HL-60/S4 (cell line): ENCODE data around the gene EIF4EBP2.

Source experiments
- in situ Hi-C: fragments of 300-500 bp; cut with MboI; formaldehyde crosslinking; loops from 2 replicates; pipeline ENCODE4 v1.14.3; 2022; ENCODE audit warnings: low sequenced_read_pairs

The EIF4EBP2 gene

DNA sequence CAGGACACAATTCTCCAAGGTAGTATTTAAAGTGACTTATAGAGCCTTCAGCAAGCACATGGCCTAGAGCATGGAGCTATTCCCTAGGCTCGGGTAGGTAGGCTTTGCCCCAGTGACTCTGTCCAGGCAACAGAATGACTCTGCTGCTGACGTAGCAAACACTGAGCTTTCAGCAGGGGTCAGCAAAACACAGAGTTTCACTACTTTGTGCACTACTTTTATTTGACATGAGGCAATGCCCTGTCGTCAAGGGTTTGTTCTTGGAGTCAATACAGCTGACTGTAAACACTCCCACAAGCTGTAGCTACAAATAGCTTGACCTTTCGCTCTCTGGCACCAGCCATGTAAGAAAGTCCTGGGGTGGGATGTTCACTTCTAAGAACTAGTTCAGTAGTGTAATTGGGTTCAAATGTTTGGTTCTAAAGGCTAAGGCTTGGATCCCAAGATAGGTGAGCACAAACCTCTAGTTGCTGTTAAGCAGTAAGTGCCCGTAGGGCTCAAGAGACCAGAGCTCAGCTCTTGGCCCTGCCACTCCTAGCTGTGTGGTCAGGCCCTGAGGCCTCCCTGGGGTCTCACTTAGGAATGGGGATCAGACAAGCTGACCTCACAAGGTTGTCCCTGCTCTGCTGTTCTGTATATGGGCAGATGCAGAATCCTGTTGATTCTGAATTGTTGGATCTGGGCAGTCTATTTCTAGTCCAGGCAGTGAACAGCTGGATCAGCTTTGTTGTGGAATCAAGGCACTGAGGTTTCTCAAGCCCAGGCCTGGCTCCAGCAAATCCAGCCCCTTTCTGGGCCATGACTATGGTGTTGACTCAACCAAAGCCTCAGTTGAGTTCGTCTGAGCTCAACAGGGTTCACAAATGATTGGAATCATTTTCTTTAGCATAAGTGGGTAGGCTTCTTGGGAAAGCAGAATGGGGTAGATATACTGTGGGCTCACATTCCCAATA, 26.8 kb downstream of the EIF4EBP2 start:
- in situ Hi-C loops: no loop called here

DNA sequence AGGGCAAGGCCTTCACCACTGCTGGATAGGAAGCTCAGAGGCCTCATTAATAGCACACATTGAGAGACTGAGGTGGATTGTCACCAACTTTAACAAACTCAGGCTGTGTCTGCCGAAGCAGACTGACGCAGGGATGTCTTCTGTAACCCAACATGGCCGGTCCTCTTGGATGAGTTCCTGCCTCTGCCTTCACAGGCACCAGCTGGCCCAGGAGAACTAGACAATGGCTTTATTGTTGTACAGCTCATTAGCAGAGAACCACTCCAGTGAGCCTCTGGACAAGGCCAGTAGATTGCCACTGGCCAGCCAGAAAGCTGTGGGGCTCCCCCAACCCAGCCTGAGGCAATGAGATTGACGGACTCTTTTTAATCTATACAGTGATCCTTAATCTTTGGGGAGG, 28.2 kb downstream of the EIF4EBP2 start:
- in situ Hi-C loops: no loop called here

GRCh38 chr10:70432561-70433263, 28.8 kb downstream of the EIF4EBP2 start:
- in situ Hi-C loops: no loop called here

- in situ Hi-C loops: no loop called here
These were observed 29.8 kb downstream of the EIF4EBP2 start for GRCh38 chr10:70433581-70434280.

- in situ Hi-C loops: no loop called here
These were observed 31.5 kb downstream of the EIF4EBP2 start for GRCh38 chr10:70435241-70436085.

DNA sequence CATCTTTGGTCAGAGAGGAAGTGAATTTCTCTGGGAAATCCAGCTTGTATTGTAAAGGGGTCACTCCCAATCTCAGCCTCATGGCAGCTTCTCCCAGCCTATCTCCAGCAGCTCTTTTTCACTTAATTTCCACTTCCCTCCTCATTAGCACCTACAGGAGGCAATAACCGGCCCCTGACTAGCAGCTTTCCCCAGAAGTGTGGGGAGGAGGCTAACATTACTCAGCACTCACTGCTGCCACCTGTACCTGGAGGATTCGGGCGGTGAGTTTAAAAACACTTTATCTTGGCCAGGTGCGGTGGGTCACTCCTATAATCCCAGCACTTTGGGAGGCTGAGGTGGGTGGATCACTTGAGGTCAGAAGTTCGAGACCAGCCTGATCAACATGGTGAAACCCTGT, 33.8 kb downstream of the EIF4EBP2 start:
- in situ Hi-C loops: no loop called here

DNA sequence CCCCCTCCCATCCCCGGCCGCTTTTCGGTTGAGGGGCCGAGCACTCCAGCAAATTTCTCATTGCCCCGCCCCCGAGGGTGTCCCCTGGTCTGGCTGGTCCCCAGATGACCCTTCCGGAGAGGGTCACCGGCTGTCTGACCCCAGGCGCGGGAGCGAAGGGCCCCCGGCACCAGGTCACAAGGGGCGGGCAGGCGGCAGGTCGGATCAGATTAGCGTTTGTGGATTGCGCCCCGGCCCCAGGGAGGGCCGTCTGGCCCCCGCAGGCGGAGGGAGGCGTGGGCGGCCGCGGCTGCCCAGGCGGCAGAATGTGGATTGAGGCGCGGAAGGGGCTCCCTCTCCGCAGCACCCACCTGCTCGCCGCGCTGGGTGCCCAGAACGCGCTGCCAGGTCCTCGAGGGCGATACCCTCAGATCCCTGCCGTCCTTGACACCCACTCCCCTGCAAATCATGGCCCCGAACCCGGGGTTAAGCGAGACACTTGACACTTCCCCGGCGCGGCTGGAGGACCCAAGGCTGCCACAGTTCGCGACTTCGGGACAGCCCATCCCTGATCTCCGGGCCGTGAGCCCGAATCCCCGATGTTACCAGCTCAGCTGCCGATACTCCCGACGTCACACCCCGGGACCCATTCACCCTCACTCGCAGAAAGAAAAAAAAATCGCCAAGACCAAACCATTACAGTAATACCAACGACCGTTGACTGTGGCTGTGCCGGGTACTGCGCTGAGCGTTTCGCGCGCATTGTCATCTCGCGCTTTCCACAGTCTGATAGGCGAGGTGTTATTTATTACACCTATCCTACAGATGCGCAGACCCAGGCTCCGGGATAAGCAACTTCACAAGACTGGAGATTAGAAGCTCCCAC, 36.6 kb downstream of the EIF4EBP2 start:
- in situ Hi-C loops: no loop called here

DNA sequence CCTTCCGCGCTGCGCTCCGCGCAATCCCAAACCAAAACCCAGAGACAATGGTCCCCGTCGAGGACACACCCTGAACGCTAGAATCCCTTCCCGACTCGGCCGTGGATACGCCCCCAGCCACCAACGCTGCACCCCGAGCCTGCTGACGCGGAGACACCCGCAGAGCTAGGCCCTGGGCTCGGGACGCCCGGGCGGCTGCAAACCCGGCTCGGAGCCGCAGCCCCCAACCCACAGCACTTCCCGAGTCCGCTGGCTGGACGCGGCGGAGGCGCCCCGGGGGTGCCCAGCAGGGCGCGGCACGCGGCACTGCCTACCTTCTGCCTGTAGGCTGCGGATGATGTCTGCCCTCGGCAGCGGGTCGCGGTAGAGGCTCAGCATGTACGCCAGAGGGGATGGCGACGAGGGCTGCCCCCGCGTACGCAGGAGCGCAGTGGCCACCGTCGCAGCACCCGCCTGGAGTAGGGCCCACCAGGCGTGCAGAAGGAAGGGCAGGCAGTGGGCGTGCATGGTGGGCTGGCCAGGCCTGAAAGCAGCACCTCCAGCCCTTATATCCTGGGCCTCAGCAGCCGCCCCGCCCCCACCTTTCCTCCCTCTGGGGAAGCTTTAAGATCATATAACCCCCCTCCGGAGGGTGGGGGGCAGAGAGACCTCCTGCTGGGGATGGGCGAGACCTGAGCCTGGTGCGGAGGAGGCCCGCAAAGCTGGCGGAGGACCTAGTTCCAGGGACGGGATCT, 37.4 kb downstream of the EIF4EBP2 start, which contains the start of gene NODAL:
Gene NODAL (minus strand): TSS at position 521 of the 734 bp plus-strand sequence. CDS start 14 bp downstream, at position 507.
- in situ Hi-C loops: no loop called here

DNA sequence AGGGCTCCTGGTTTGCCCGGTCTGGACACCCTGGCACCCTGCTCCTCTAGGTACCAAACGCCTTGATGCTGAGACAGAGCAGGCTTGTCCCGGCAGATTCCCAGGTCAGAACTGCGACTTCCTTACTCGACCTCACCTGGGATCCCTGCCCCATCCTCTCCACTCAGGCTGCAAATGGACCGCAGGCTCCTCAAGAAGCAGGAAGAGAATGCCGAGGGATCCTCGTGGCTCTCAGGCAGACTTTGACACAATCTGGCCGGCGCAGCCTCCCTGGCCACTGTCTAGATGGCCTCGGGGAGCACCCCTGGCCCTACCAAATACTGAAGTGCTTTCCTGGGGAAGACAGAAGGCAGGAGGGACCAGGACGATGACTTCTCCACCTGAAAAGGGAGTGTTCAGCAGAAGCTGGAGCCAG, 38.0 kb downstream of the EIF4EBP2 start:
- in situ Hi-C loops: no loop called here

DNA sequence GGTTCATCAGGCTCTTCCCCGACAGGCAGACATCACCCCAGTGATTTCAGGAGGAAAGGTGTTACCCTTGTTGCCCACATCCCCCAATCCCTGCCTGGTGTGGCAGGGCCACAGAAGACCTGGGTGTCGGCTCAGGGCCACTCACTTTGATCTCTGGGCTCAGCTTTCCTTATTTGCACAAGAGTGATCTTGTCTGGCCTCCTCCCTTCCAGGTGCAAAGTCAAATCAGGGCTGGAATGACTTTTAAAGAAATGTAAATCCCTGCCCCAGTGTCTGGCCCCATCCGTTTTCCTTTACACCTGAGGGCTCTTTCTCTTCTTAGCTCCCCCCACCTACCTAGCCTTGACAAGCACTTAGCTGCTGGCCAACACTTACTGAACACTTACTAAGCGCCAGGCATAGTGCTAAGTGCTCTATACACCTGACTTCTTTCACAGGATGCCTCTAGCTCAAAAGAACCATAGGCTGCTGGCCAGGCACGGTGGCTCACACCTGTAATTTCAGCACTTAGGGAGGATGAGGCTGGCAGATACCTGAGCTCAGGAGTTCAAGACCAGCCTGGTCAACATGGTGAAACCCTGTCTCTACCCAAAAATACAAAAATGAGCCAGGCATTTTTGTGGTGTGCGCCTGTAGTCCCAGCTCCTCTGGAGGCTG, 38.5 kb downstream of the EIF4EBP2 start:
- in situ Hi-C loops: no loop called here

GRCh38 chr10:70444744-70445143, 40.8 kb downstream of the EIF4EBP2 start:
- in situ Hi-C loops: no loop called here

- in situ Hi-C loops: no loop called here
These were observed 42.0 kb downstream of the EIF4EBP2 start for GRCh38 chr10:70445718-70446657.

GRCh38 chr10:70448236-70448635, 44.3 kb downstream of the EIF4EBP2 start:
- in situ Hi-C loops: no loop called here

- in situ Hi-C loops: no loop called here
These were observed 51.3 kb downstream of the EIF4EBP2 start for GRCh38 chr10:70455213-70455630.

- in situ Hi-C loops: no loop called here
These were observed 52.2 kb downstream of the EIF4EBP2 start for GRCh38 chr10:70456164-70456563.

GRCh38 chr10:70457759-70458305, 53.9 kb downstream of the EIF4EBP2 start:
- in situ Hi-C loops: no loop called here
